LHCN-M2 (cell line): ENCODE data around the gene VMAC. TPM values are rescaled to one million over a fixed set of nuclear protein-coding genes. Genes with fewer than 3 reads are reported as not detected.
"Not testable (repeated sequence)": the region's sequence is repeated elsewhere in the genome, so short reads cannot be mapped to it uniquely, and the experiment has no call there.

Experiments used
- DNase-seq: peaks from one replicate; pipeline ENCODE4 v3.0.0-alpha.2; 2012; ENCODE audit warnings: low read depth
- polyA plus RNA-seq: library from polyadenylated mRNA; unstranded; fragments of >200 nt; gene quantifications from one replicate; pipeline ENCODE4 v1.2.1, GENCODE V29; 2012; ENCODE audit warnings: missing spikeins
- total RNA-seq: library from RNA; depleted of rRNA; stranded (reverse); fragments of >200 nt; gene quantifications from 2 replicates; pipeline ENCODE4 v1.2.3, GENCODE V29; 2014; rRNA removed

The VMAC gene
- total RNA-seq, result 2.6 and 3.0 TPM in 2 replicates
- polyA plus RNA-seq, result 1.4 TPM

- DNase-seq, result peak; percentile 100
Measured at GRCh38 chr19:5904352-5905113, at the start of gene VMAC. Gene VMAC (plus strand): TSS chr19:5904872. CDS start chr19:5904891, 19 bp downstream.

GRCh38 chr19:5855151-5855550, 49.5 kb upstream of the VMAC start:
- not testable (repeated sequence) for DNase-seq

GRCh38 chr19:5857203-5858081, 47.2 kb upstream of the VMAC start:
- no peak for DNase-seq

- DNase-seq, result no peak
Measured at GRCh38 chr19:5863030-5863665, 41.5 kb upstream of the VMAC start.

GRCh38 chr19:5864013-5864720, 40.5 kb upstream of the VMAC start:
- DNase-seq, result no peak

- no peak for DNase-seq
Measured at GRCh38 chr19:5864725-5865486, 39.8 kb upstream of the VMAC start.

- DNase-seq, result no peak
Measured at GRCh38 chr19:5865772-5866171, 38.9 kb upstream of the VMAC start.

GRCh38 chr19:5867201-5868136, 37.2 kb upstream of the VMAC start:
- no peak for DNase-seq

GRCh38 chr19:5870986-5871394, 33.7 kb upstream of the VMAC start:
- DNase-seq, result no peak

- DNase-seq, result no peak
Measured at GRCh38 chr19:5873617-5874199, 31.0 kb upstream of the VMAC start.

- peak; percentile 34 for DNase-seq
Measured at GRCh38 chr19:5874496-5874895, 30.2 kb upstream of the VMAC start.

GRCh38 chr19:5877427-5877826, 27.2 kb upstream of the VMAC start:
- DNase-seq, result no peak

- DNase-seq, result no peak
Measured at GRCh38 chr19:5877882-5878281, 26.8 kb upstream of the VMAC start.

- no peak for DNase-seq
Measured at GRCh38 chr19:5880196-5880595, 24.5 kb upstream of the VMAC start.

GRCh38 chr19:5880604-5881078, 24.0 kb upstream of the VMAC start:
- no peak for DNase-seq

- DNase-seq, result no peak
Measured at GRCh38 chr19:5881543-5882299, 23.0 kb upstream of the VMAC start.

GRCh38 chr19:5882421-5882968, 22.2 kb upstream of the VMAC start:
- no peak for DNase-seq
